ENCODE measurements around the gene INVS. TPM values are rescaled to one million over a fixed set of nuclear protein-coding genes. Genes with fewer than 3 reads are reported as not detected.

The INVS gene
- total RNA-seq, 1 donor from 2014 or later = 27.6 TPM

GRCh38 chr9:100196828-100197227, 97.8 kb downstream of the INVS start:
- no peak for DNase-seq (ENCODE audit: low spot score in 2 of 2, unreplicated experiment in 2 of 2)
- peaks cover 37% of the 10 kb centered on the region for H3K9me3 Mint-ChIP-seq
- H3K27me3 Mint-ChIP-seq (ENCODE audit: low read depth) = no peaks in the 10 kb centered on the region
- no peak for TF ChIP-seq CTCF (IDR thresholded peaks at IDR 0.05; ENCODE audit: unreplicated experiment)
- no peak overlapping the region for H3K27ac Mint-ChIP-seq
- H3K4me3 Mint-ChIP-seq = no peak overlapping the region
- H3K4me1 Mint-ChIP-seq = peaks cover 8% of the 10 kb centered on the region
- peaks cover 39% of the 10 kb centered on the region for H3K36me3 Mint-ChIP-seq

- Mint-ChIP-seq H3K27me3 (ENCODE audit: low read depth) (no peaks in the 10 kb centered on the region), H3K4me1 (peaks cover 8% of the 10 kb centered on the region), H3K36me3 (peaks cover 34% of the 10 kb centered on the region), H3K9me3 (peaks cover 30% of the 10 kb centered on the region), H3K4me3 (no peak overlapping the region), H3K27ac (no peak overlapping the region)
- no peak for TF ChIP-seq CTCF (IDR thresholded peaks at IDR 0.05; ENCODE audit: unreplicated experiment)
- no peak for DNase-seq (ENCODE audit: low spot score in 2 of 2, unreplicated experiment in 2 of 2)
Observed at GRCh38 chr9:100197553-100197952, 98.5 kb downstream of the INVS start.

DNA sequence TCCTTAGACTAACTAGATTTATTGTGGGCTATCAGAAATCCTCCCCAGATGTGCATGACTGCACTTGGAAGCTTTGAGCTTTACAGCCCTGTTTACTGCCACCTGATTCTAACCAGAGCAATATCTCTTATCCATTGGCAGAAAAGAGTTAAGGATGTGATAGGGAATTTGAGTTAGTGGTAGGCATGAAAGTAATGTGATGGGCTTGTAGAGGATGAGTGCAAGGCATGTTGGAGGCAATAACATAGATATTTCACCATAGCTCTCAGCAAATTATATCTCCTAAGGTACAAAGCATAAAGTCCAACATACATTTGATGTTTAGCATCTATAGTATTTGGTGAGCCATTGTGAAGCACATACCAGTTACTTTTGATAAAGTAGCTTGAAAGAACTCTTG, 103.8 kb downstream of the INVS start:
- H3K27me3 Mint-ChIP-seq (ENCODE audit: low read depth) = no peaks in the 10 kb centered on the region
- DNase-seq (ENCODE audit: low spot score in 2 of 2, unreplicated experiment in 2 of 2) = no peak
- no peak overlapping the region for H3K4me3 Mint-ChIP-seq
- peaks cover 9% of the 10 kb centered on the region for H3K4me1 Mint-ChIP-seq
- peaks cover 21% of the 10 kb centered on the region for H3K36me3 Mint-ChIP-seq
- no peak for TF ChIP-seq CTCF (IDR thresholded peaks at IDR 0.05; ENCODE audit: unreplicated experiment)
- H3K9me3 Mint-ChIP-seq = peaks cover 23% of the 10 kb centered on the region
- no peak overlapping the region for H3K27ac Mint-ChIP-seq

DNA sequence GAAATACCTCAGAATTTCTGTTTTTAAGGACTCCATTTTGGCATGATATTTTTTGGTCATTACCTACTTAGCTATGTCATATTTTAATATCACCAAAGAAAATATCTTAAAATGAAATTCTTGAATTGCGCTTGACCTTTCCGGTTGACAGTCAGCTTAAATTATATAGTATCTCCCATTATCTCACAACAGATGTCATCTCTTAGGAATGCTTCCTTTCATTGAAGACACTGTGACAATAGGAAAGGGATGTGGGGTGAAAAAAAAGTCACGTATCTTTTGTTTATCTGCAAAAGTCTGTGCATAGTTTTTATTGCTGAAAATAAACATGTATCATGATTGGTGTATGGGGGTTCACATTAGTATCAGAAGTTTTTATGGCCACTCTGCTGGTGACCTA, 105.8 kb downstream of the INVS start:
- H3K4me3 Mint-ChIP-seq = no peak overlapping the region
- TF ChIP-seq CTCF (IDR thresholded peaks at IDR 0.05; ENCODE audit: unreplicated experiment) = no peak
- H3K9me3 Mint-ChIP-seq = peaks cover 12% of the 10 kb centered on the region
- H3K27ac Mint-ChIP-seq = peak overlapping the region; percentile 67
- no peaks in the 10 kb centered on the region for H3K27me3 Mint-ChIP-seq (ENCODE audit: low read depth)
- H3K4me1 Mint-ChIP-seq = peaks cover 9% of the 10 kb centered on the region
- peaks cover 10% of the 10 kb centered on the region for H3K36me3 Mint-ChIP-seq
- DNase-seq (ENCODE audit: low spot score in 2 of 2, unreplicated experiment in 2 of 2) = no peak

GRCh38 chr9:100206899-100207298, 107.9 kb downstream of the INVS start:
- DNase-seq (ENCODE audit: low spot score in 2 of 2, unreplicated experiment in 2 of 2) = no peak
- TF ChIP-seq CTCF (IDR thresholded peaks at IDR 0.05; ENCODE audit: unreplicated experiment) = no peak
- Mint-ChIP-seq H3K4me3 (no peak overlapping the region), H3K27me3 (ENCODE audit: low read depth) (no peaks in the 10 kb centered on the region), H3K27ac (no peak overlapping the region), H3K4me1 (peaks cover 9% of the 10 kb centered on the region), H3K9me3 (no peaks in the 10 kb centered on the region), H3K36me3 (peaks cover 2% of the 10 kb centered on the region)

GRCh38 chr9:100208673-100209072, 109.6 kb downstream of the INVS start:
- H3K4me1 Mint-ChIP-seq = peaks cover 11% of the 10 kb centered on the region
- no peaks in the 10 kb centered on the region for H3K9me3 Mint-ChIP-seq
- H3K4me3 Mint-ChIP-seq = no peak overlapping the region
- H3K27me3 Mint-ChIP-seq (ENCODE audit: low read depth) = no peaks in the 10 kb centered on the region
- no peak for TF ChIP-seq CTCF (IDR thresholded peaks at IDR 0.05; ENCODE audit: unreplicated experiment)
- H3K36me3 Mint-ChIP-seq = peaks cover 2% of the 10 kb centered on the region
- no peak overlapping the region for H3K27ac Mint-ChIP-seq
- DNase-seq (ENCODE audit: low spot score in 2 of 2, unreplicated experiment in 2 of 2) = no peak

Measured in mesothelial cell of epicardium (in vitro differentiated cells).